NCI-H1930 (cell line): ENCODE data around the gene PROC.
A peak's percentile ranks its signal among the peaks of the same experiment; 100 is the strongest.

Source experiments
- DNase-seq, 2 experiments: peaks; one replicate each; lab custom pipeline; 2025; lab: John Stamatoyannopoulos, UW

PROC gene

DNA sequence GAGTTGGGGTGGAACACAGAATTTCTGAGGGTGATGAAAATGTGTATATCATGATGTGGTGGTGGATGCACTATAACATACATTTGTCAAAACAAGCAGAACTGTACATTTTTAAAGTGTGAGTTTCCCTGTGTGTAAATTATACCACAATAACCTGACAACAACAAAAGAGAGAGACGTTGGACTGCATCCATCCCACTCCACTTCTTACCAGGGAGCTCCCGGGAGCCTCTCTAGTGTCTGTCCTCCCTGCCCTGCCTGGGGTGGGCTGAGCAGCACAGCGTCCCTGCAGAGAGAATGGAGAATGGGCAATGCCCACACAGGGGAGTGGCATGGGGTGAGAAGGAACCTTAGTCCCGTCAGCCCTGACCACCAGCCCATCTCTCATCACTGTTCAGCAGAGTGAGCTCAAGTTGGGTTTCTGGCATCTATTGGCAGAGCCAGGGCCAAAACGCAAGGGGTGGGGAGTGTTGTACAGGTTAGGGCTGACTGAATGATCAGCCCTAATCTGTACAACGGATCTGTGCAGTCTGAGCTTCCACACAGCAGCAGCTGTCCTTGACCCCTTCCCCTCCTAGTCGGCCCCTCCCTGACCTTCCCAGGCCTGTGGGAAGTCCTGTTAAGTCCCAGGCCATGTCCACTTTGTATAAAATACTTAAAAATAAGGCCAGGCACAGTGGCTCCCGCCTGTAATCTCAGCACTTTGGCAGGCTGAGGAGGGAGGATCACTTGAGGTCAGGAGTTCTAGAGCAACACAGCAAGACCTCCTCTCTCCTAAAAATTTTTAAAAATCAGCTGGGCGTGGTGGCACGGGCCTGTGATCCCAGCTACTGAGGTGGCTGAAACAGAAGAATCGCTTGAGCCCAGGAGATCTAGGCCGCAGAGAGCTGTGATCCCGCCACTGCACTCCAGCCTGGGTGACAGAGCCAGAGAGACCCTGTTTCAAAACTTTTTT is 3.3 kb upstream of the PROC start:
- no peak for DNase-seq

DNA sequence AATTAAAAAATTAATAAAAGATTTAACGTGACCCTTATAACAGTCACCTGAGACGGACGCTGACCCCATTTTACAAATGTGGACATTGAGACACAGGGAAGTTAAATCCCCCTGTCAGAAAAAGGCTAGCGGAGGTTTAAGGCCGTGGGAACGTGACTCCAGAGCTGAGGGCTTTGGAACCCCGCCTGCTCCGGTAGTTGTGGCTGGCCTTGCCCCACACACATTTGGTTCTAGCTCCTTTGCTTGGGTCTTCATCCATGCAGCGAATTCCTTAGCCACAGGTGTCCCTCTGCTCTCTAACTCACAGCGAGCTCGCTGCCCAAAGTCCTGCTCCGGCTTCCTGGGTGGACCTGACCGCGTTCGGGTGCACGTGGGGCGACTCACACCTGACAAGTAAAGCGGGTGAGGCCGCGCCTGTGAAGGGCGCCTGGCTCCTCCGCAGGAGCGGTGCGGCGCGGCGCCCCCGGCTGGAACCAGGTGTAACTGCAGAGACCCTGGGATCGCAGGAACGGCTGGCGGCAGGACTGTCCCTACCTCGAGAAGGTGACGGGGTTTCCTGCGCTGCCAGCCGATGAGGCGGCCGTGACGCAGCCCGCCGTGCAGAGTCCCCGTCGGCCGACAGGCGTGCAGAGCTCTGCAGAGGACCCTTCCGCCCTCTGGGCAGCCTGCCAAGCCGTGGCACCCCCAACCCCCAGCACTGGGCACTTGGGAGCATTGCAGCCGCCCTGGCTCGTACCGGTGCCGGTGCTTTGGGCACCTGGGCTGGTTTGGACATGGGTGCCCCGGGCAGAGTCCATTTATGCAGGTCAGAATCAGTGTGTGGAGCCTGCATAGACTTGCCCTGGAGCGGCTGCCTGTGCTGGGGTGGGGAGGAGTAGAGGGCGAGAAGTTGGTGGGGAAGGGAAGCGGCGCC is 2.4 kb upstream of the PROC start:
- peak; percentile 18 to 41 for DNase-seq

DNA sequence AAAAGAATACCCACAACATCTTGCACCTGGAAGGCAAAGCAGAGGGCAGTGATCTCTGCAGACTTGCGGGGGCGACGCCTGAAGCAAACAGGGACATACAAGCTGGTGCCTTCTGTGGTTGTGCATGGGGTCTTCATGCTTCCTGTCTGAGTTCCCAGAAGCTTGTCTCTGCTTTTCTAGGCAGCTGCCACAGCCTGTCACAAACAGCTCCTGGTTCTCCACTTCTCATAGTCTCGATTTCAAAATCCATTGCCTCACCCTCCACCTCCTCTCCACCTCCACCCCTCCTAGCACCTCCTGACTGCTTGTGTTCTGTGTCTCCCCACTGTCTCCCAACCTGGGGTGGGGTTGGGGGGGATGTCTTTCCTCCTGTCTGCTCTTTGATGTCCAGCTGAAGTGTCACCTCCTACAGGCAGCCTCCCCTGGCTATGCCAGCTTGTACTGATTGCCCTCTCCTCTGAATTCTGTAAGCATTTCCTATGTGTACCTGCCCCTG is 1.7 kb upstream of the PROC start:
- DNase-seq: no peak

DNA sequence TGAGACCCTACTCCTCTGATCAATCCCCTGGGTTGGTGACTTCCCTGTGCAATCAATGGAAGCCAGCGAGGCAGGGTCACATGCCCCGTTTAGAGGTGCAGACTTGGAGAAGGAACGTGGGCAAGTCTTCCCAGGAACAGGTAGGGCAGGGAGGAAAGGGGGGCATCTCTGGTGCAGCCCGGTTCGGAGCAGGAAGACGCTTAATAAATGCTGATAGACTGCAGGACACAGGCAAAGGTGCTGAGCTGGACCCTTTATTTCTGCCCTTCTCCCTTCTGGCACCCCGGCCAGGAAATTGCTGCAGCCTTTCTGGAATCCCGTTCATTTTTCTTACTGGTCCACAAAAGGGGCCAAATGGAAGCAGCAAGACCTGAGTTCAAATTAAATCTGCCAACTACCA is 821 bp upstream of the PROC start:
- no peak for DNase-seq

DNA sequence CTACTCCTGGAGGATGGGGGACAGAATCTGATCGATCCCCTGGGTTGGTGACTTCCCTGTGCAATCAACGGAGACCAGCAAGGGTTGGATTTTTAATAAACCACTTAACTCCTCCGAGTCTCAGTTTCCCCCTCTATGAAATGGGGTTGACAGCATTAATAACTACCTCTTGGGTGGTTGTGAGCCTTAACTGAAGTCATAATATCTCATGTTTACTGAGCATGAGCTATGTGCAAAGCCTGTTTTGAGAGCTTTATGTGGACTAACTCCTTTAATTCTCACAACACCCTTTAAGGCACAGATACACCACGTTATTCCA is 844 bp downstream of the PROC start:
- no peak for DNase-seq

DNA sequence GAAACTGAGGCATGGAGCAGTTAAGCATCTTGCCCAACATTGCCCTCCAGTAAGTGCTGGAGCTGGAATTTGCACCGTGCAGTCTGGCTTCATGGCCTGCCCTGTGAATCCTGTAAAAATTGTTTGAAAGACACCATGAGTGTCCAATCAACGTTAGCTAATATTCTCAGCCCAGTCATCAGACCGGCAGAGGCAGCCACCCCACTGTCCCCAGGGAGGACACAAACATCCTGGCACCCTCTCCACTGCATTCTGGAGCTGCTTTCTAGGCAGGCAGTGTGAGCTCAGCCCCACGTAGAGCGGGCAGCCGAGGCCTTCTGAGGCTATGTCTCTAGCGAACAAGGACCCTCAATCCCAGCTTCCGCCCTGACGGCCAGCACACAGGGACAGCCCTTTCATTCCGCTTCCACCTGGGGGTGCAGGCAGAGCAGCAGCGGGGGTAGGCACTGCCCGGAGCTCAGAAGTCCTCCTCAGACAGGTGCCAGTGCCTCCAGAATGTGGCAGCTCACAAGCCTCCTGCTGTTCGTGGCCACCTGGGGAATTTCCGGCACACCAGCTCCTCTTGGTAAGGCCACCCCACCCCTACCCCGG is 1.3 kb downstream of the PROC start:
- no peak for DNase-seq

DNA sequence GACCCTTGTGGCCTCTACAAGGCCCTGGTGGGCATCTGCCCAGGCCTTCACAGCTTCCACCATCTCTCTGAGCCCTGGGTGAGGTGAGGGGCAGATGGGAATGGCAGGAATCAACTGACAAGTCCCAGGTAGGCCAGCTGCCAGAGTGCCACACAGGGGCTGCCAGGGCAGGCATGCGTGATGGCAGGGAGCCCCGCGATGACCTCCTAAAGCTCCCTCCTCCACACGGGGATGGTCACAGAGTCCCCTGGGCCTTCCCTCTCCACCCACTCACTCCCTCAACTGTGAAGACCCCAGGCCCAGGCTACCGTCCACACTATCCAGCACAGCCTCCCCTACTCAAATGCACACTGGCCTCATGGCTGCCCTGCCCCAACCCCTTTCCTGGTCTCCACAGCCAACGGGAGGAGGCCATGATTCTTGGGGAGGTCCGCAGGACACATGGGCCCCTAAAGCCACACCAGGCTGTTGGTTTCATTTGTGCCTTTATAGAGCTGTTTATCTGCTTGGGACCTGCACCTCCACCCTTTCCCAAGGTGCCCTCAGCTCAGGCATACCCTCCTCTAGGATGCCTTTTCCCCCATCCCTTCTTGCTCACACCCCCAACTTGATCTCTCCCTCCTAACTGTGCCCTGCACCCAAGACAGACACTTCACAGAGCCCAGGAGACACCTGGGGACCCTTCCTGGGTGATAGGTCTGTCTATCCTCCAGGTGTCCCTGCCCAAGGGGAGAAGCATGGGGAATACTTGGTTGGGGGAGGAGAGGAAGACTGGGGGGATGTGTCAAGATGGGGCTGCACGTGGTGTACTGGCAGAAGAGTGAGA is 2.0 kb downstream of the PROC start:
- DNase-seq: no peak

DNA sequence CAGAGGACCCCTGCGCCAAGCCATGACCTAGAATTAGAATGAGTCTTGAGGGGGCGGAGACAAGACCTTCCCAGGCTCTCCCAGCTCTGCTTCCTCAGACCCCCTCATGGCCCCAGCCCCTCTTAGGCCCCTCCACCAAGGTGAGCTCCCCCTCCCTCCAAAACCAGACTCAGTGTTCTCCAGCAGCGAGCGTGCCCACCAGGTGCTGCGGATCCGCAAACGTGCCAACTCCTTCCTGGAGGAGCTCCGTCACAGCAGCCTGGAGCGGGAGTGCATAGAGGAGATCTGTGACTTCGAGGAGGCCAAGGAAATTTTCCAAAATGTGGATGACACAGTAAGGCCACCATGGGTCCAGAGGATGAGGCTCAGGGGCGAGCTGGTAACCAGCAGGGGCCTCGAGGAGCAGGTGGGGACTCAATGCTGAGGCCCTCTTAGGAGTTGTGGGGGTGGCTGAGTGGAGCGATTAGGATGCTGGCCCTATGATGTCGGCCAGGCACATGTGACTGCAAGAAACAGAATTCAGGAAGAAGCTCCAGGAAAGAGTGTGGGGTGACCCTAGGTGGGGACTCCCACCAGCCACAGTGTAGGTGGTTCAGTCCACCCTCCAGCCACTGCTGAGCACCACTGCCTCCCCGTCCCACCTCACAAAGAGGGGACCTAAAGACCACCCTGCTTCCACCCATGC is 3.0 kb downstream of the PROC start:
- DNase-seq: no peak

DNA sequence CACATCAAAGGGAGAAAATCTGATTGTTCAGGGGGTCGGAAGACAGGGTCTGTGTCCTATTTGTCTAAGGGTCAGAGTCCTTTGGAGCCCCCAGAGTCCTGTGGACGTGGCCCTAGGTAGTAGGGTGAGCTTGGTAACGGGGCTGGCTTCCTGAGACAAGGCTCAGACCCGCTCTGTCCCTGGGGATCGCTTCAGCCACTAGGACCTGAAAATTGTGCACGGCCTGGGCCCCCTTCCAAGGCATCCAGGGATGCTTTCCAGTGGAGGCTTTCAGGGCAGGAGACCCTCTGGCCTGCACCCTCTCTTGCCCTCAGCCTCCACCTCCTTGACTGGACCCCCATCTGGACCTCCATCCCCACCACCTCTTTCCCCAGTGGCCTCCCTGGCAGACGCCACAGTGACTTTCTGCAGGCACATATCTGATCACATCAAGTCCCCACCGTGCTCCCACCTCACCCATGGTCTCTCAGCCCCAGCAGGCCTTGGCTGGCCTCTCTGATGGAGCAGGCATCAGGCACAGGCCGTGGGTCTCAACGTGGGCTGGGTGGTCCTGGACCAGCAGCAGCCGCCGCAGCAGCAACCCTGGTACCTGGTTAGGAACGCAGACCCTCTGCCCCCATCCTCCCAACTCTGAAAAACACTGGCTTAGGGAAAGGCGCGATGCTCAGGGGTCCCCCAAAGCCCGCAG is 3.8 kb downstream of the PROC start:
- no peak for DNase-seq

DNA sequence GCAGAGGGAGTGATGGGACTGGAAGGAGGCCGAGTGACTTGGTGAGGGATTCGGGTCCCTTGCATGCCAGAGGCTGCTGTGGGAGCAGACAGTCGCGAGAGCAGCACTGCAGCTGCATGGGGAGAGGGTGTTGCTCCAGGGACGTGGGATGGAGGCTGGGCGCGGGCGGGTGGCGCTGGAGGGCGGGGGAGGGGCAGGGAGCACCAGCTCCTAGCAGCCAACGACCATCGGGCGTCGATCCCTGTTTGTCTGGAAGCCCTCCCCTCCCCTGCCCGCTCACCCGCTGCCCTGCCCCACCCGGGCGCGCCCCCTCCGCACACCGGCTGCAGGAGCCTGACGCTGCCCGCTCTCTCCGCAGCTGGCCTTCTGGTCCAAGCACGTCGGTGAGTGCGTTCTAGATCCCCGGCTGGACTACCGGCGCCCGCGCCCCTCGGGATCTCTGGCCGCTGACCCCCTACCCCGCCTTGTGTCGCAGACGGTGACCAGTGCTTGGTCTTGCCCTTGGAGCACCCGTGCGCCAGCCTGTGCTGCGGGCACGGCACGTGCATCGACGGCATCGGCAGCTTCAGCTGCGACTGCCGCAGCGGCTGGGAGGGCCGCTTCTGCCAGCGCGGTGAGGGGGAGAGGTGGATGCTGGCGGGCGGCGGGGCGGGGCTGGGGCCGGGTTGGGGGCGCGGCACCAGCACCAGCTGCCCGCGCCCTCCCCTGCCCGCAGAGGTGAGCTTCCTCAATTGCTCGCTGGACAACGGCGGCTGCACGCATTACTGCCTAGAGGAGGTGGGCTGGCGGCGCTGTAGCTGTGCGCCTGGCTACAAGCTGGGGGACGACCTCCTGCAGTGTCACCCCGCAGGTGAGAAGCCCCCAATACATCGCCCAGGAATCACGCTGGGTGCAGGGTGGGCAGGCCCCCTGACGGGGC is 4.6 kb downstream of the PROC start:
- peak in 1 of 2 experiments; percentile 30 for DNase-seq

DNA sequence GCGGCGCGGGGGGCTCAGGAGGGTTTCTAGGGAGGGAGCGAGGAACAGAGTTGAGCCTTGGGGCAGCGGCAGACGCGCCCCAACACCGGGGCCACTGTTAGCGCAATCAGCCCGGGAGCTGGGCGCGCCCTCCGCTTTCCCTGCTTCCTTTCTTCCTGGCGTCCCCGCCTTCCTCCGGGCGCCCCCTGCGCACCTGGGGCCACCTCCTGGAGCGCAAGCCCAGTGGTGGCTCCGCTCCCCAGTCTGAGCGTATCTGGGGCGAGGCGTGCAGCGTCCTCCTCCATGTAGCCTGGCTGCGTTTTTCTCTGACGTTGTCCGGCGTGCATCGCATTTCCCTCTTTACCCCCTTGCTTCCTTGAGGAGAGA is 5.2 kb downstream of the PROC start:
- peak; percentile 27 to 34 for DNase-seq

DNA sequence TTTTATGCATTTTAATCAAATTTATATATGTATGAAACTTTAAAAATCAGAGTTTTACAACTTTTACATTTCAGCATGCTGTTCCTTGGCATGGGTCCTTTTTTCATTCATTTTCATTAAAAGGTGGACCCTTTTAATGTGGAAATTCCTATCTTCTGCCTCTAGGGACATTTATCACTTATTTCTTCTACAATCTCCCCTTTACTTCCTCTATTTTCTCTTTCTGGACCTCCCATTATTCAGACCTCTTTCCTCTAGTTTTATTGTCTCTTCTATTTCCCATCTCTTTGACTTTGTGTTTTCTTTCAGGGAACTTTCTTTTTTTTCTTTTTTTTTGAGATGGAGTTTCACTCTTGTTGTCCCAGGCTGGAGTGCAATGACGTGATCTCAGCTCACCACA is 5.7 kb downstream of the PROC start:
- DNase-seq: no peak

DNA sequence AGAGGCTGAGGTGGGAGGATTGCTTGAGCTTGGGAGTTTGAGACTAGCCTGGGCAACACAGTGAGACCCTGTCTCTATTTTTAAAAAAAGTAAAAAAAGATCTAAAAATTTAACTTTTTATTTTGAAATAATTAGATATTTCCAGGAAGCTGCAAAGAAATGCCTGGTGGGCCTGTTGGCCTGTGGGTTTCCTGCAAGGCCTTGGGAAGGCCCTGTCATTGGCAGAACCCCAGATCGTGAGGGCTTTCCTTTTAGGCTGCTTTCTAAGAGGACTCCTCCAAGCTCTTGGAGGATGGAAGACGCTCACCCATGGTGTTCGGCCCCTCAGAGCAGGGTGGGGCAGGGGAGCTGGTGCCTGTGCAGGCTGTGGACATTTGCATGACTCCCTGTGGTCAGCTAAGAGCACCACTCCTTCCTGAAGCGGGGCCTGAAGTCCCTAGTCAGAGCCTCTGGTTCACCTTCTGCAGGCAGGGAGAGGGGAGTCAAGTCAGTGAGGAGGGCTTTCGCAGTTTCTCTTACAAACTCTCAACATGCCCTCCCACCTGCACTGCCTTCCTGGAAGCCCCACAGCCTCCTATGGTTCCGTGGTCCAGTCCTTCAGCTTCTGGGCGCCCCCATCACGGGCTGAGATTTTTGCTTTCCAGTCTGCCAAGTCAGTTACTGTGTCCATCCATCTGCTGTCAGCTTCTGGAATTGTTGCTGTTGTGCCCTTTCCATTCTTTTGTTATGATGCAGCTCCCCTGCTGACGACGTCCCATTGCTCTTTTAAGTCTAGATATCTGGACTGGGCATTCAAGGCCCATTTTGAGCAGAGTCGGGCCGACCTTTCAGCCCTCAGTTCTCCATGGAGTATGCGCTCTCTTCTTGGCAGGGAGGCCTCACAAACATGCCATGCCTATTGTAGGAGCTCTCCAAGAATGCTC is 6.6 kb downstream of the PROC start:
- no peak for DNase-seq

DNA sequence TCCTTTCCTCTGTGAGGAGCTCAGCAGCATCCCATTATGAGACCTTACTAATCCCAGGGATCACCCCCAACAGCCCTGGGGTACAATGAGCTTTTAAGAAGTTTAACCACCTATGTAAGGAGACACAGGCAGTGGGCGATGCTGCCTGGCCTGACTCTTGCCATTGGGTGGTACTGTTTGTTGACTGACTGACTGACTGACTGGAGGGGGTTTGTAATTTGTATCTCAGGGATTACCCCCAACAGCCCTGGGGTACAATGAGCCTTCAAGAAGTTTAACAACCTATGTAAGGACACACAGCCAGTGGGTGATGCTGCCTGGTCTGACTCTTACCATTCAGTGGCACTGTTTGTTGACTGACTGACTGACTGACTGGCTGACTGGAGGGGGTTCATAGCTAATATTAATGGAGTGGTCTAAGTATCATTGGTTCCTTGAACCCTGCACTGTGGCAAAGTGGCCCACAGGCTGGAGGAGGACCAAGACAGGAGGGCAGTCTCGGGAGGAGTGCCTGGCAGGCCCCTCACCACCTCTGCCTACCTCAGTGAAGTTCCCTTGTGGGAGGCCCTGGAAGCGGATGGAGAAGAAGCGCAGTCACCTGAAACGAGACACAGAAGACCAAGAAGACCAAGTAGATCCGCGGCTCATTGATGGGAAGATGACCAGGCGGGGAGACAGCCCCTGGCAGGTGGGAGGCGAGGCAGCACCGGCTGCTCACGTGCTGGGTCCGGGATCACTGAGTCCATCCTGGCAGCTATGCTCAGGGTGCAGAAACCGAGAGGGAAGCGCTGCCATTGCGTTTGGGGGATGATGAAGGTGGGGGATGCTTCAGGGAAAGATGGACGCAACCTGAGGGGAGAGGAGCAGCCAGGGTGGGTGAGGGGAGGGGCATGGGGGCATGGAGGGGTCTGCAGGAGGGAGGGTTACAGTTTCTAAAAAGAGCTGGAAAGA is 7.6 kb downstream of the PROC start:
- no peak for DNase-seq

DNA sequence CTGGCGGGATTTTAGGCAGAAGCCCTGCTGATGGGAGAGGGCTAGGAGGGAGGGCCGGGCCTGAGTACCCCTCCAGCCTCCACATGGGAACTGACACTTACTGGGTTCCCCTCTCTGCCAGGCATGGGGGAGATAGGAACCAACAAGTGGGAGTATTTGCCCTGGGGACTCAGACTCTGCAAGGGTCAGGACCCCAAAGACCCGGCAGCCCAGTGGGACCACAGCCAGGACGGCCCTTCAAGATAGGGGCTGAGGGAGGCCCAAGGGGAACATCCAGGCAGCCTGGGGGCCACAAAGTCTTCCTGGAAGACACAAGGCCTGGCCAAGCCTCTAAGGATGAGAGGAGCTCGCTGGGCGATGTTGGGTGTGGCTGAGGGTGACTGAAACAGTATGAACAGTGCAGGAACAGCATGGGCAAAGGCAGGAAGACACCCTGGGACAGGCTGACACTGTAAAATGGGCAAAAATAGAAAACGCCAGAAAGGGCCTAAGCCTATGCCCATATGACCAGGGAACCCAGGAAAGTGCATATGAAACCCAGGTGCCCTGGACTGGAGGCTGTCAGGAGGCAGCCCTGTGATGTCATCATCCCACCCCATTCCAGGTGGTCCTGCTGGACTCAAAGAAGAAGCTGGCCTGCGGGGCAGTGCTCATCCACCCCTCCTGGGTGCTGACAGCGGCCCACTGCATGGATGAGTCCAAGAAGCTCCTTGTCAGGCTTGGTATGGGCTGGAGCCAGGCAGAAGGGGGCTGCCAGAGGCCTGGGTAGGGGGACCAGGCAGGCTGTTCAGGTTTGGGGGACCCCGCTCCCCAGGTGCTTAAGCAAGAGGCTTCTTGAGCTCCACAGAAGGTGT is 8.5 kb downstream of the PROC start:
- DNase-seq: no peak

DNA sequence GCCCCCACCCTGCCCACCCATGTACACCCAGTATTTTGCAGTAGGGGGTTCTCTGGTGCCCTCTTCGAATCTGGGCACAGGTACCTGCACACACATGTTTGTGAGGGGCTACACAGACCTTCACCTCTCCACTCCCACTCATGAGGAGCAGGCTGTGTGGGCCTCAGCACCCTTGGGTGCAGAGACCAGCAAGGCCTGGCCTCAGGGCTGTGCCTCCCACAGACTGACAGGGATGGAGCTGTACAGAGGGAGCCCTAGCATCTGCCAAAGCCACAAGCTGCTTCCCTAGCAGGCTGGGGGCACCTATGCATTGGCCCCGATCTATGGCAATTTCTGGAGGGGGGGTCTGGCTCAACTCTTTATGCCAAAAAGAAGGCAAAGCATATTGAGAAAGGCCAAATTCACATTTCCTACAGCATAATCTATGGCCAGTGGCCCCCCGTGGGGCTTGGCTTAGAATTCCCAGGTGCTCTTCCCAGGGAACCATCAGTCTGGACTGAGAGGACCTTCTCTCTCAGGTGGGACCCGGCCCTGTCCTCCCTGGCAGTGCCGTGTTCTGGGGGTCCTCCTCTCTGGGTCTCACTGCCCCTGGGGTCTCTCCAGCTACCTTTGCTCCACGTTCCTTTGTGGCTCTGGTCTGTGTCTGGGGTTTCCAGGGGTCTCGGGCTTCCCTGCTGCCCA is 9.3 kb downstream of the PROC start:
- DNase-seq: no peak
